ENCODE measurements around the gene RNF213. TPM values are rescaled to one million over a fixed set of nuclear protein-coding genes. Genes with fewer than 3 reads are reported as not detected.
"Not testable (repeated sequence)": the region's sequence is repeated elsewhere in the genome, so short reads cannot be mapped to it uniquely, and the experiment has no call there.

The RNF213 gene
- total and polyA plus RNA-seq, 10 of the 15 experiments (the other 5 are each of a cell fraction or from before 2014, with no cell fraction given) = 18.6 to 145 (median 65.8) TPM

GRCh38 chr17:80327518-80327917 lies 66.9 kb downstream of the RNF213 start:
- RAD21 ChIA-PET (ENCODE audit: unreplicated experiment) = no interaction called here
- Histone ChIP-seq H3K4me3 (no peak overlapping the region), H3K4me2 (ENCODE audit: control insufficient read depth, insufficient read depth) (no peak overlapping the region), H2AFZ (ENCODE audit: control insufficient read depth, low read depth, low read length) (no peak overlapping the region), H3K79me2 (ENCODE audit: control insufficient read depth, insufficient read depth, low read length) (no peaks in the 10 kb centered on the region), H3K4me1 (ENCODE audit: control insufficient read depth, insufficient read depth, low read length) (no peaks in the 10 kb centered on the region), H3K36me3 (ENCODE audit: control insufficient read depth in 2 of 2, insufficient read depth in 2 of 2, low read length in 1 of 2) (peaks cover 16 to 58% of the 10 kb centered on the region in 2 experiments), H3K27me3 (replicated peaks in 1 of 2; ENCODE audit: control insufficient read depth in 2 of 2, insufficient read depth in 2 of 2, low read length in 1 of 2) (no peaks in the 10 kb centered on the region), H3K27ac (ENCODE audit: control insufficient read depth, insufficient read depth) (no peak overlapping the region), H3K9me3 (replicated peaks; ENCODE audit: control insufficient read depth, insufficient read depth, low read length) (no peaks in the 10 kb centered on the region), H3K9ac (ENCODE audit: control insufficient read depth, insufficient read depth, low read length) (no peak overlapping the region), H4K20me1 (ENCODE audit: control insufficient read depth, insufficient read depth) (no peaks in the 10 kb centered on the region)
- BruUV-seq (replicated peaks) = no TSS peak
- CTCF ChIA-PET = no interaction called here
- SMC1A ChIA-PET (ENCODE audit: uncharacterized antibody, unreplicated experiment) = no interaction called here
- DNase-seq (ENCODE audit: low read depth, low spot score) (no peak), ATAC-seq (no peak), FAIRE-seq (no peak)
- intact Hi-C loops (cut with micrococcal nuclease; ENCODE audit: unreplicated experiment) = no loop called here
- in situ Hi-C loops (cut with MboI) = no loop called here
- no peak for TF ChIP-seq MLLT1 (IDR thresholded peaks at IDR 0.05)
- WGBS (ENCODE audit: insufficient coverage, insufficient replicate concordance, low lambda C conversion rate, missing lambda C conversion rate) = 90% methylated on average over 9 of the region's 10 CpGs
- POLR2A ChIA-PET = no interaction called here

DNA sequence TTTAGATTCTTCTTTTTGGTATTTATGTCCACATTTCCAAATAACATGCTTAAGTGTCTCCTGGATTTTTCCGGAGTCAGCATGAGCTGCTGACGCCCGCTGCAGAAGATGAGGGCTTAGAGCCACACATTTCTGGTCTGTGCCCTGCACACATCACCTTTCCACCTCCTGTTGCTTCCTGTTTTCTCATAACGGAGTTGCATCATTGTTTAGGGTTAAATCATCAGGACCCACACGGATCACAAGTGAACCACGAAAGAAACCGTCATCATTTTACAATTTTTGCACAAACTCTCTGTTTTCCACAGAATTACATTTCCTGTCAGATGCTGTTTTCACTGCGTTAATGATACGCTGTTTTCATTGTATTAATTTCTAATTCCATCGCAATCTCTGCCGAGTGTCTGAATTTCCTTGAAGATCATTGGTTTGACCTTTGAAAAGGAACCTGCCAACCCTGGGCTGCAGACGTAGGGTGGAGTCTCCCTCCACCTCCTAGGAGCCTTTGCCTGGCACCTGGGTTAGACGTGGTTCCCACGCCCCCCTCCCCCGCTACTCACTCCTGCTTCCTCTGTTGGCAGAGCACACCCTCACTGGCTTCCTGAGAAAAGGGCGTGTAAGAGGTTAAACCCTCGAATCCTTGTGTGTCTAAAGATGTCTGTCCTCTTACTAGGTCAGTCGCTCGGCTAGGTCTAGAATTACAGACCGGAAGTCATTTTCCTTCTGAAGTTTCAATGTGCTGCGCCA lies 68.2 kb downstream of the RNF213 start:
- Histone ChIP-seq H3K9ac (ENCODE audit: control insufficient read depth, insufficient read depth, low read length) (no peak overlapping the region), H3K4me1 (ENCODE audit: control insufficient read depth, insufficient read depth, low read length) (no peaks in the 10 kb centered on the region), H3K36me3 (ENCODE audit: control insufficient read depth in 2 of 2, insufficient read depth in 2 of 2, low read length in 1 of 2) (peaks cover 16 to 57% of the 10 kb centered on the region in 2 experiments), H3K4me2 (ENCODE audit: control insufficient read depth, insufficient read depth) (no peak overlapping the region), H4K20me1 (ENCODE audit: control insufficient read depth, insufficient read depth) (no peaks in the 10 kb centered on the region), H2AFZ (ENCODE audit: control insufficient read depth, low read depth, low read length) (no peak overlapping the region), H3K4me3 (no peak overlapping the region), H3K9me3 (replicated peaks; ENCODE audit: control insufficient read depth, insufficient read depth, low read length) (no peaks in the 10 kb centered on the region), H3K79me2 (ENCODE audit: control insufficient read depth, insufficient read depth, low read length) (no peaks in the 10 kb centered on the region), H3K27ac (ENCODE audit: control insufficient read depth, insufficient read depth) (no peak overlapping the region), H3K27me3 (replicated peaks in 1 of 2; ENCODE audit: control insufficient read depth in 2 of 2, insufficient read depth in 2 of 2, low read length in 1 of 2) (no peaks in the 10 kb centered on the region)
- in situ Hi-C loops (cut with MboI) = no loop called here
- TF ChIP-seq RBBP5 (conservative IDR thresholded peaks at IDR 0.05) (no peak), CHD2 (IDR thresholded peaks at IDR 0.05; ENCODE audit: borderline replicate concordance, low read depth, low read length) (no peak), PML (IDR thresholded peaks at IDR 0.05; ENCODE audit: low read length) (no peak), ZNF622 (IDR thresholded peaks at IDR 0.05) (no peak), STAT1 (conservative IDR thresholded peaks at IDR 0.05) (no peak)
- no peak for ATAC-seq
- intact Hi-C loops (cut with micrococcal nuclease; ENCODE audit: unreplicated experiment) = no loop called here
- ChIA-PET CTCF (no interaction called here), SMC1A (ENCODE audit: uncharacterized antibody, unreplicated experiment) (no interaction called here), RAD21 (ENCODE audit: unreplicated experiment) (no interaction called here), POLR2A (no interaction called here)
- BruUV-seq (replicated peaks) = no TSS peak
- no peak for DNase-seq (ENCODE audit: low read depth, low spot score)
- WGBS (ENCODE audit: insufficient coverage, insufficient replicate concordance, low lambda C conversion rate, missing lambda C conversion rate) = 93% methylated on average over 21 of the region's 21 CpGs
- FAIRE-seq = no peak

GRCh38 chr17:80329421-80329820 lies 68.8 kb downstream of the RNF213 start:
- H3K4me2 ChIP-seq (ENCODE audit: control insufficient read depth, insufficient read depth); DNase-seq (ENCODE audit: low read depth, low spot score); H3K9ac ChIP-seq (ENCODE audit: control insufficient read depth, insufficient read depth, low read length); H3K27ac ChIP-seq (ENCODE audit: control insufficient read depth, insufficient read depth); H3K4me1 ChIP-seq (ENCODE audit: control insufficient read depth, insufficient read depth, low read length); in situ Hi-C loops (cut with MboI); ATAC-seq; POLR2A ChIA-PET; H3K4me3 ChIP-seq; SMC1A ChIA-PET (ENCODE audit: uncharacterized antibody, unreplicated experiment); intact Hi-C loops (cut with micrococcal nuclease; ENCODE audit: unreplicated experiment); H3K27me3 ChIP-seq (replicated peaks in 1 of 2; ENCODE audit: control insufficient read depth in 2 of 2, insufficient read depth in 2 of 2, low read length in 1 of 2); BruUV-seq (replicated peaks); H3K9me3 ChIP-seq (replicated peaks; ENCODE audit: control insufficient read depth, insufficient read depth, low read length); RAD21 ChIA-PET (ENCODE audit: unreplicated experiment); H4K20me1 ChIP-seq (ENCODE audit: control insufficient read depth, insufficient read depth); H3K79me2 ChIP-seq (ENCODE audit: control insufficient read depth, insufficient read depth, low read length); CTCF ChIA-PET; FAIRE-seq; H2AFZ ChIP-seq (ENCODE audit: control insufficient read depth, low read depth, low read length): not testable (repeated sequence)
- peaks cover 18 to 53% of the 10 kb centered on the region in 2 experiments for H3K36me3 ChIP-seq (ENCODE audit: control insufficient read depth in 2 of 2, insufficient read depth in 2 of 2, low read length in 1 of 2)
- 96% methylated on average over 6 of the region's 6 CpGs for WGBS (ENCODE audit: insufficient coverage, insufficient replicate concordance, low lambda C conversion rate, missing lambda C conversion rate)

All from GM12878 (cell line).